ENCODE results near the gene FICD. TPM values are rescaled to one million over a fixed set of nuclear protein-coding genes. Genes with fewer than 3 reads are reported as not detected.

FICD gene
- total and polyA plus RNA-seq, 2 of the 13 experiments (the other 11 are each of a cell fraction or from before 2014, with no cell fraction given), result 0.99 to 3.0 TPM

DNA sequence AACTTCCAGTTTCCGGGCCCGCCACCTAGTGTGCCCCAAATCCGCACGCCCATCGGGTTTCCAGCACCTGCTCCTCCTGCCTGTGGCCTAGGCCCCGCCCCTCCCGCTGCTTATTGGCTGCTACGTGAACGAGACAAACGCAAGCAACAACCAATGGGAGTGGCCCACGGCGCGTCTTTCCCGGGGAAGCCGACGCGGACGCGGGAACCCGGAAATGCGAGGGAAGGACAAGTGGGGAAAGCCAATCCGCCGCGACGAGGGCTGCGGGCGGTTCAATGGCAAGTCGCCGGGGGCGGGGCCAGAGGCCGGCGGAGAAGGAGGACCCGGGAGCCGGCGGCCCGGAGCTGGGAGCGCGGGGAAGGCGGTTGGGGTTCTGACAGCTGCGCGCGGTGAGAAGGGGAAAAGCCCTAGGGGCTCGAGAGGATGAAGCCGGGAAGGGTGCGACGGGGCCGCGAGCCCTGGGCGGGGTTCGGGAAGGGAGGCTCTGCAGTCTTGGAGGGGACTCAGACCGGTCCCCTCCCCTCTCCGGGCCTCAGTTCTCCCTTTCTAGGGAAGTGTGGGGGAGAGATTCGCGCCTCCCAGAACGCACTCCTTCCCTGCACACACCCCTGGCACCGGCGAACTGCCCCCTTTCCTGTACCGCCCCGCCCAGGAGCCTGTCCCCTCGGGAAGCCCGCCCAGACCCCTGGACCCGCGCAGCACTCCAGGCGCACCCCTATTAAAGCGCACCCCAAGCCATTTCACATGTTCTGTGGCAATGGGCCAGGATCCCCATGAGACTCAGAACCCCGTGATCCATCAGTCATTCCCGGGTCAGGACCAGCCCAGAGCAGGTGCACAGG, at the start of gene FICD (continued):
- TF ChIP-seq ZNF672 (CRISPR knock-in tag; IDR thresholded peaks at IDR 0.05) (no peak), ZNF10 (CRISPR knock-in tag; IDR thresholded peaks at IDR 0.05; ENCODE audit: borderline replicate concordance, low read depth) (no peak), HBP1 (CRISPR knock-in tag; IDR thresholded peaks at IDR 0.05; ENCODE audit: low read depth) (peak; percentile 62; the same call in 1 of the 2 replicates), SNAI1 (CRISPR knock-in tag; IDR thresholded peaks at IDR 0.05; ENCODE audit: borderline replicate concordance) (no peak), ZMYM4 (CRISPR knock-in tag; IDR thresholded peaks at IDR 0.05) (peak; percentile 86), E2F1 (CRISPR knock-in tag; IDR thresholded peaks at IDR 0.05) (0 out of 2 replicates have a peak, but pooled peaks have one; percentile 52), ZNF253 (CRISPR knock-in tag; IDR thresholded peaks at IDR 0.05; ENCODE audit: borderline replicate concordance) (no peak), CREB3 (CRISPR knock-in tag; IDR thresholded peaks at IDR 0.05) (0 out of 2 replicates have a peak, but pooled peaks have one; percentile 40), SPEN (CRISPR knock-in tag; IDR thresholded peaks at IDR 0.05; ENCODE audit: low read depth) (peak; percentile 81), POGZ (CRISPR knock-in tag; IDR thresholded peaks at IDR 0.05) (peak; percentile 69), ZNF790 (CRISPR knock-in tag; IDR thresholded peaks at IDR 0.05; ENCODE audit: borderline replicate concordance) (no peak), SP1 (IDR thresholded peaks at IDR 0.05) (no peak), SP1 (CRISPR knock-in tag; IDR thresholded peaks at IDR 0.05) (peak; percentile 81), ZNF775 (CRISPR knock-in tag; IDR thresholded peaks at IDR 0.05; ENCODE audit: borderline replicate concordance) (no peak), MTA1 (CRISPR knock-in tag; IDR thresholded peaks at IDR 0.05; ENCODE audit: borderline replicate concordance) (no peak), ZNF367 (CRISPR knock-in tag; IDR thresholded peaks at IDR 0.05; ENCODE audit: borderline replicate concordance) (no peak), KDM5A (IDR thresholded peaks at IDR 0.05; ENCODE audit: borderline replicate concordance, low read length) (no peak; the same call in 1 of the 2 replicates), ZZZ3 (CRISPR knock-in tag; IDR thresholded peaks at IDR 0.05; ENCODE audit: borderline replicate concordance) (no peak), NFKB2 (CRISPR knock-in tag; IDR thresholded peaks at IDR 0.05; ENCODE audit: borderline replicate concordance) (peak; percentile 43; the same call in 1 of the 2 replicates)
- TF ChIP-seq, protein P1, sequence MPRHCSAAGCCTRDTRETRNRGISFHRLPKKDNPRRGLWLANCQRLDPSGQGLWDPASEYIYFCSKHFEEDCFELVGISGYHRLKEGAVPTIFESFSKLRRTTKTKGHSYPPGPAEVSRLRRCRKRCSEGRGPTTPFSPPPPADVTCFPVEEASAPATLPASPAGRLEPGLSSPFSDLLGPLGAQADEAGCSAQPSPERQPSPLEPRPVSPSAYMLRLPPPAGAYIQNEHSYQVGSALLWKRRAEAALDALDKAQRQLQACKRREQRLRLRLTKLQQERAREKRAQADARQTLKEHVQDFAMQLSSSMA (CRISPR knock-in tag; IDR thresholded peaks at IDR 0.05), result no peak
- TF ChIP-seq, protein P2, sequence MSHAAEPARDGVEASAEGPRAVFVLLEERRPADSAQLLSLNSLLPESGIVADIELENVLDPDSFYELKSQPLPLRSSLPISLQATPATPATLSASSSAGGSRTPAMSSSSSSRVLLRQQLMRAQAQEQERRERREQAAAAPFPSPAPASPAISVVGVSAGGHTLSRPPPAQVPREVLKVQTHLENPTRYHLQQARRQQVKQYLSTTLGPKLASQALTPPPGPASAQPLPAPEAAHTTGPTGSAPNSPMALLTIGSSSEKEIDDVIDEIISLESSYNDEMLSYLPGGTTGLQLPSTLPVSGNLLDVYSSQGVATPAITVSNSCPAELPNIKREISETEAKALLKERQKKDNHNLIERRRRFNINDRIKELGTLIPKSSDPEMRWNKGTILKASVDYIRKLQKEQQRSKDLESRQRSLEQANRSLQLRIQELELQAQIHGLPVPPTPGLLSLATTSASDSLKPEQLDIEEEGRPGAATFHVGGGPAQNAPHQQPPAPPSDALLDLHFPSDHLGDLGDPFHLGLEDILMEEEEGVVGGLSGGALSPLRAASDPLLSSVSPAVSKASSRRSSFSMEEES (CRISPR knock-in tag; IDR thresholded peaks at IDR 0.05), result no peak
- TF ChIP-seq, protein P3, sequence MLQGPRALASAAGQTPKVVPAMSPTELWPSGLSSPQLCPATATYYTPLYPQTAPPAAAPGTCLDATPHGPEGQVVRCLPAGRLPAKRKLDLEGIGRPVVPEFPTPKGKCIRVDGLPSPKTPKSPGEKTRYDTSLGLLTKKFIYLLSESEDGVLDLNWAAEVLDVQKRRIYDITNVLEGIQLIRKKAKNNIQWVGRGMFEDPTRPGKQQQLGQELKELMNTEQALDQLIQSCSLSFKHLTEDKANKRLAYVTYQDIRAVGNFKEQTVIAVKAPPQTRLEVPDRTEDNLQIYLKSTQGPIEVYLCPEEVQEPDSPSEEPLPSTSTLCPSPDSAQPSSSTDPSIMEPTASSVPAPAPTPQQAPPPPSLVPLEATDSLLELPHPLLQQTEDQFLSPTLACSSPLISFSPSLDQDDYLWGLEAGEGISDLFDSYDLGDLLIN (CRISPR knock-in tag; IDR thresholded peaks at IDR 0.05; ENCODE audit: borderline replicate concordance), result no peak

Data from HepG2 (cell line).